WTC11 (cell line): ENCODE measurements around the gene PLEK. TPM values are rescaled to one million over a fixed set of nuclear protein-coding genes. Genes with fewer than 3 reads are reported as not detected.

Experiments
- ATAC-seq: fragments of 200-7000 bp; cut with Tn5 transposase; 2 replicates; pipeline ENCODE4 v1.10.0; 2021; ENCODE audit warnings: mild to moderate bottlenecking, moderate library complexity
- CTCF ChIA-PET: fragments of 300-600 bp; sonication (Branson Sonifier 250); formaldehyde crosslinking; loops from one replicate; lab custom pipeline; 2021; ENCODE audit warnings: antibody characterized with exemption; lab: Charles Lee
- POLR2A ChIA-PET: fragments of 350-600 bp; sonication (Branson Sonifier 250); formaldehyde crosslinking; loops from one replicate; lab custom pipeline; 2021; ENCODE audit warnings: antibody characterized with exemption; lab: Charles Lee
- DNase-seq: peaks from one replicate; pipeline ENCODE4 v3.0.0; 2021; ENCODE audit warnings: low spot score
- H3K27ac Mint-ChIP-seq: 2 replicates; pipeline ENCODE4 v1.8.0; 2021; ENCODE audit warnings: mixed read lengths
- H3K27me3 Mint-ChIP-seq: 2 replicates; pipeline ENCODE4 v1.8.0; 2021; ENCODE audit warnings: low read depth, mild to moderate bottlenecking, moderate library complexity, mixed read lengths
- H3K36me3 Mint-ChIP-seq: 2 replicates; pipeline ENCODE4 v1.8.0; 2021; ENCODE audit warnings: mixed read lengths
- H3K4me1 Mint-ChIP-seq: 2 replicates; pipeline ENCODE4 v1.8.0; 2022; ENCODE audit warnings: mixed read lengths
- H3K4me3 Mint-ChIP-seq: 2 replicates; pipeline ENCODE4 v1.8.0; 2021; ENCODE audit warnings: mild to moderate bottlenecking, moderate library complexity, mixed read lengths
- H3K9me3 Mint-ChIP-seq: 2 replicates; pipeline ENCODE4 v1.8.0; 2021; ENCODE audit warnings: mixed read lengths
- ATF1 ChIP-seq: sonication (generic); formaldehyde crosslinking; IDR thresholded peaks from 2 replicates; pipeline ENCODE4 v1.8.1; 2023; ENCODE audit warnings: mild to moderate bottlenecking, moderate library complexity, missing genetic modification reagents
- FOXK1 ChIP-seq: sonication (generic); formaldehyde crosslinking; IDR thresholded peaks from 2 replicates; pipeline ENCODE4 v1.8.0; 2022; ENCODE audit warnings: mild to moderate bottlenecking, moderate library complexity, missing genetic modification reagents
- GABPB1 ChIP-seq: sonication (generic); formaldehyde crosslinking; IDR thresholded peaks from 2 replicates; pipeline ENCODE4 v1.8.1; 2023; ENCODE audit warnings: mild to moderate bottlenecking, missing genetic modification reagents
- MXD4 ChIP-seq: fragments of 250-450 bp; sonication (Bioruptor Pico); IDR thresholded peaks from 2 replicates; pipeline ENCODE4 v1.8.0; 2021; ENCODE audit warnings: mild to moderate bottlenecking, moderate library complexity, borderline replicate concordance
- NR1H2 ChIP-seq: sonication (generic); formaldehyde crosslinking; IDR thresholded peaks from 2 replicates; pipeline ENCODE4 v1.9.0; 2021; ENCODE audit warnings: mild to moderate bottlenecking, moderate library complexity, missing genetic modification reagents
- NR2C2 ChIP-seq: sonication (generic); formaldehyde crosslinking; IDR thresholded peaks from 2 replicates; pipeline ENCODE4 v1.8.0; 2022; ENCODE audit warnings: mild to moderate bottlenecking, missing genetic modification reagents
- PRRX2 ChIP-seq: fragments of 250-450 bp; sonication (Bioruptor Pico); IDR thresholded peaks from 2 replicates; pipeline ENCODE4 v1.8.0; 2021; ENCODE audit warnings: mild to moderate bottlenecking
- RORB ChIP-seq: fragments of 250-450 bp; sonication (Bioruptor Pico); IDR thresholded peaks from 2 replicates; pipeline ENCODE4 v1.9.0; 2021; ENCODE audit warnings: mild to moderate bottlenecking
- SOX15 ChIP-seq: fragments of 250-450 bp; sonication (Bioruptor Pico); IDR thresholded peaks from 2 replicates; pipeline ENCODE4 v1.9.0; 2021; ENCODE audit warnings: mild to moderate bottlenecking
- SP1 ChIP-seq: sonication (generic); formaldehyde crosslinking; conservative IDR thresholded peaks from 2 replicates; pipeline ENCODE4 v1.8.1; 2022; ENCODE audit warnings: missing genetic modification reagents
- TCF7 ChIP-seq: sonication (generic); formaldehyde crosslinking; IDR thresholded peaks from 2 replicates; pipeline ENCODE4 v1.8.0; 2022; ENCODE audit warnings: mild to moderate bottlenecking, low read depth, missing genetic modification reagents, moderate library complexity
- ZNF121 ChIP-seq: sonication (generic); formaldehyde crosslinking; IDR thresholded peaks from 2 replicates; pipeline ENCODE4 v1.8.0; 2023; ENCODE audit warnings: missing genetic modification reagents
- ZNF138 ChIP-seq: sonication (generic); formaldehyde crosslinking; conservative IDR thresholded peaks from 2 replicates; pipeline ENCODE4 v1.8.1; 2022; ENCODE audit warnings: mild to moderate bottlenecking, moderate library complexity, missing genetic modification reagents
- total RNA-seq: library from RNA; stranded (reverse); gene quantifications from 3 replicates; pipeline ENCODE4 v1.2.3, GENCODE V29; 2021
- TF ChIP-seq, protein P1 (sequence below): sonication (generic); formaldehyde crosslinking; IDR thresholded peaks from 2 replicates; pipeline ENCODE4 v1.8.1; 2022; ENCODE audit warnings: mild to moderate bottlenecking, missing genetic modification reagents, moderate library complexity, borderline replicate concordance
- TF ChIP-seq, protein P2 (sequence below): fragments of 250-450 bp; sonication (Bioruptor Pico); IDR thresholded peaks from 2 replicates; pipeline ENCODE4 v1.9.0; 2021; ENCODE audit warnings: mild to moderate bottlenecking
- TF ChIP-seq, protein P3 (sequence below): sonication (generic); formaldehyde crosslinking; IDR thresholded peaks from 2 replicates; pipeline ENCODE4 v1.8.1; 2022; ENCODE audit warnings: mild to moderate bottlenecking, moderate library complexity, missing genetic modification reagents
- TF ChIP-seq, protein P4 (sequence below): sonication (generic); formaldehyde crosslinking; IDR thresholded peaks from 2 replicates; pipeline ENCODE4 v1.8.0; 2022; ENCODE audit warnings: mild to moderate bottlenecking, missing genetic modification reagents
- TF ChIP-seq, protein P5 (sequence below): sonication (generic); formaldehyde crosslinking; IDR thresholded peaks from 2 replicates; pipeline ENCODE4 v1.8.1; 2022; ENCODE audit warnings: missing genetic modification reagents, borderline replicate concordance
- TF ChIP-seq, protein P6 (sequence below): fragments of 250-450 bp; sonication (Bioruptor Pico); IDR thresholded peaks from 2 replicates; pipeline ENCODE4 v1.9.0; 2021; ENCODE audit warnings: mild to moderate bottlenecking, borderline replicate concordance
- TF ChIP-seq, protein P7 (sequence below): sonication (generic); formaldehyde crosslinking; IDR thresholded peaks from 2 replicates; pipeline ENCODE4 v1.8.1; 2023; ENCODE audit warnings: mild to moderate bottlenecking, missing genetic modification reagents
- TF ChIP-seq, protein P8 (sequence below): sonication (generic); formaldehyde crosslinking; IDR thresholded peaks from 2 replicates; pipeline ENCODE4 v1.8.0; 2022; ENCODE audit warnings: mild to moderate bottlenecking, missing genetic modification reagents

Gene PLEK
- total RNA-seq, 1 experiment from 2014 or later, result 0.26 TPM

DNA sequence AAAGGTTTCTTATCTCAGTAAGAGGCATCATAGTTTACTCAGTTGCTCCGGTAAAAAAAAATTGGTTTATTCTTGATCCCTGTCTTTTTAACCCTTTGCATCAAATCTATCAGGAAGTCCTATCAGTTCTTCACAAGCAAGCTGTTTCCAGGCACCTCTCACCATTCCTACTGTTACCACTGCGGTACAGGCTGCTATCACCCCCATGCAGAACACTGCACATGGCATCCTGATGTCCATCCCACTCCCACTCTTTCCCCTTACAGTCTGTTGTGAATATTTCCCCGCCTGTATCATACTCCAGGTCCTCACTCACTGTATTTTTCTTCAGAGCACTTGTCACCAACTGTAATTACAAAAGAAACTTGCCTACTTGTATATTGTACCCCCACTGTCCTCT, 40.0 kb upstream of the PLEK start (continued):
- TF ChIP-seq MXD4 (CRISPR knock-in tag), result no peak
- no peak for TF ChIP-seq SOX15 (CRISPR knock-in tag)
- no peak for TF ChIP-seq NR2C2 (CRISPR knock-in tag)
- TF ChIP-seq PRRX2 (CRISPR knock-in tag), result no peak
- TF ChIP-seq, protein P1, sequence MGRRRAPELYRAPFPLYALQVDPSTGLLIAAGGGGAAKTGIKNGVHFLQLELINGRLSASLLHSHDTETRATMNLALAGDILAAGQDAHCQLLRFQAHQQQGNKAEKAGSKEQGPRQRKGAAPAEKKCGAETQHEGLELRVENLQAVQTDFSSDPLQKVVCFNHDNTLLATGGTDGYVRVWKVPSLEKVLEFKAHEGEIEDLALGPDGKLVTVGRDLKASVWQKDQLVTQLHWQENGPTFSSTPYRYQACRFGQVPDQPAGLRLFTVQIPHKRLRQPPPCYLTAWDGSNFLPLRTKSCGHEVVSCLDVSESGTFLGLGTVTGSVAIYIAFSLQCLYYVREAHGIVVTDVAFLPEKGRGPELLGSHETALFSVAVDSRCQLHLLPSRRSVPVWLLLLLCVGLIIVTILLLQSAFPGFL, result no peak
- no peak for TF ChIP-seq ZNF138 (CRISPR knock-in tag)
- TF ChIP-seq, all 79 proteins: peak for 0

DNA sequence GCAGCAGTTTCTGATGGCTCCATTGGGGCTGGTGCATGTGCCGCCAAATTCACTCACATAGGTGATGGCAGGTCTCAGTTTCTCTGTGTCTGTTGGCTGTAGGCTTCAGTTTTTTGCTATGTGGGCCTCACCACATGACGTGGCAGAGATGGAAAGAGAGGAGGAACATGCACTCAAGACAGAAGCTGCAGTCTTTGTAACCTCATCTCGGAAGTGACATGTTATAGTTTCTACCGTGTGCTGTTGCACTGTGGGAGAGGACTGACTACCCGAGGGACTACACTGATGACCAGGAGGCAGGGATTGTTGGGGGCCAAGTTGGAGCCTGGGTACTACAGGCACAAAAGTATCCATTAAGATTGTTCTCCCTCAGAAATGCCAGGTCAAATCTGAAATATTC, 36.2 kb upstream of the PLEK start:
- ATAC-seq (no peak), DNase-seq (no peak)
- Mint-ChIP-seq H3K4me1 (no peaks in the 10 kb centered on the region), H3K36me3 (no peaks in the 10 kb centered on the region), H3K27me3 (no peaks in the 10 kb centered on the region), H3K27ac (no peak overlapping the region), H3K9me3 (no peaks in the 10 kb centered on the region), H3K4me3 (no peak overlapping the region)
- ChIA-PET CTCF (interaction anchor here (1.4 kb wide), 1 partner anchor 29 kb away, joined by 4 read pairs; no protein-coding TSS in a partner anchor), POLR2A (no interaction called here)
- TF ChIP-seq TCF7 (CRISPR knock-in tag) (no peak), SP1 (CRISPR knock-in tag) (no peak), NR1H2 (no peak), ATF1 (no peak), FOXK1 (CRISPR knock-in tag) (no peak)
- TF ChIP-seq, protein P2, sequence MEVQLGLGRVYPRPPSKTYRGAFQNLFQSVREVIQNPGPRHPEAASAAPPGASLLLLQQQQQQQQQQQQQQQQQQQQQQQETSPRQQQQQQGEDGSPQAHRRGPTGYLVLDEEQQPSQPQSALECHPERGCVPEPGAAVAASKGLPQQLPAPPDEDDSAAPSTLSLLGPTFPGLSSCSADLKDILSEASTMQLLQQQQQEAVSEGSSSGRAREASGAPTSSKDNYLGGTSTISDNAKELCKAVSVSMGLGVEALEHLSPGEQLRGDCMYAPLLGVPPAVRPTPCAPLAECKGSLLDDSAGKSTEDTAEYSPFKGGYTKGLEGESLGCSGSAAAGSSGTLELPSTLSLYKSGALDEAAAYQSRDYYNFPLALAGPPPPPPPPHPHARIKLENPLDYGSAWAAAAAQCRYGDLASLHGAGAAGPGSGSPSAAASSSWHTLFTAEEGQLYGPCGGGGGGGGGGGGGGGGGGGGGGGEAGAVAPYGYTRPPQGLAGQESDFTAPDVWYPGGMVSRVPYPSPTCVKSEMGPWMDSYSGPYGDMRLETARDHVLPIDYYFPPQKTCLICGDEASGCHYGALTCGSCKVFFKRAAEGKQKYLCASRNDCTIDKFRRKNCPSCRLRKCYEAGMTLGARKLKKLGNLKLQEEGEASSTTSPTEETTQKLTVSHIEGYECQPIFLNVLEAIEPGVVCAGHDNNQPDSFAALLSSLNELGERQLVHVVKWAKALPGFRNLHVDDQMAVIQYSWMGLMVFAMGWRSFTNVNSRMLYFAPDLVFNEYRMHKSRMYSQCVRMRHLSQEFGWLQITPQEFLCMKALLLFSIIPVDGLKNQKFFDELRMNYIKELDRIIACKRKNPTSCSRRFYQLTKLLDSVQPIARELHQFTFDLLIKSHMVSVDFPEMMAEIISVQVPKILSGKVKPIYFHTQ, result no peak
- TF ChIP-seq, protein P3, sequence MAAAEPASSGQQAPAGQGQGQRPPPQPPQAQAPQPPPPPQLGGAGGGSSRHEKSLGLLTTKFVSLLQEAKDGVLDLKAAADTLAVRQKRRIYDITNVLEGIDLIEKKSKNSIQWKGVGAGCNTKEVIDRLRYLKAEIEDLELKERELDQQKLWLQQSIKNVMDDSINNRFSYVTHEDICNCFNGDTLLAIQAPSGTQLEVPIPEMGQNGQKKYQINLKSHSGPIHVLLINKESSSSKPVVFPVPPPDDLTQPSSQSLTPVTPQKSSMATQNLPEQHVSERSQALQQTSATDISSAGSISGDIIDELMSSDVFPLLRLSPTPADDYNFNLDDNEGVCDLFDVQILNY (CRISPR knock-in tag), result no peak
- TF ChIP-seq, protein P4, sequence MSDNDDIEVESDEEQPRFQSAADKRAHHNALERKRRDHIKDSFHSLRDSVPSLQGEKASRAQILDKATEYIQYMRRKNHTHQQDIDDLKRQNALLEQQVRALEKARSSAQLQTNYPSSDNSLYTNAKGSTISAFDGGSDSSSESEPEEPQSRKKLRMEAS (CRISPR knock-in tag), result no peak

DNA sequence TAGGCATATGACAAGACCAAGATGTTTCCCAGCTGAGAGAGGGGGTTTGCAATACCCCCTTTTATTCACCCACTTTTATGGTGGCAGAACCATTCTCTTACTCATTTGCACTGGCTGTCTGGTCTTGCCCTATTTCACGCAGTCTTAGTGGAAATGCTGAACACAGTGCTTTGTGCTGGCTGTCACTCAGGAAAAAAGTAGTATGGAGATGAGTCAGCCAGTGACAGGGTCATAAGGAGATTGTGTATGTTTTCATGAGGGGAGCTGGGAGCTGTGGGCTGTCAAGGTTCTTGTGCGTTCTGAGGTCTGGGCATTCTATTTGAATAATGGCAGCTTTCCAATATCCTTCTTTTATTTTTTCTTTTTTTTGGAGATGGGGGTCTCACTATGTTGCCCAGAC, 34.4 kb upstream of the PLEK start:
- DNase-seq (no peak), ATAC-seq (no peak)
- CTCF ChIA-PET, result no interaction called here
- H3K36me3 Mint-ChIP-seq, result no peaks in the 10 kb centered on the region
- H3K4me1 Mint-ChIP-seq, result no peaks in the 10 kb centered on the region
- POLR2A ChIA-PET, result no interaction called here
- H3K4me3 Mint-ChIP-seq, result no peak overlapping the region
- H3K27ac Mint-ChIP-seq, result no peak overlapping the region
- H3K27me3 Mint-ChIP-seq, result no peaks in the 10 kb centered on the region
- H3K9me3 Mint-ChIP-seq, result no peaks in the 10 kb centered on the region
- TF ChIP-seq, protein P5, sequence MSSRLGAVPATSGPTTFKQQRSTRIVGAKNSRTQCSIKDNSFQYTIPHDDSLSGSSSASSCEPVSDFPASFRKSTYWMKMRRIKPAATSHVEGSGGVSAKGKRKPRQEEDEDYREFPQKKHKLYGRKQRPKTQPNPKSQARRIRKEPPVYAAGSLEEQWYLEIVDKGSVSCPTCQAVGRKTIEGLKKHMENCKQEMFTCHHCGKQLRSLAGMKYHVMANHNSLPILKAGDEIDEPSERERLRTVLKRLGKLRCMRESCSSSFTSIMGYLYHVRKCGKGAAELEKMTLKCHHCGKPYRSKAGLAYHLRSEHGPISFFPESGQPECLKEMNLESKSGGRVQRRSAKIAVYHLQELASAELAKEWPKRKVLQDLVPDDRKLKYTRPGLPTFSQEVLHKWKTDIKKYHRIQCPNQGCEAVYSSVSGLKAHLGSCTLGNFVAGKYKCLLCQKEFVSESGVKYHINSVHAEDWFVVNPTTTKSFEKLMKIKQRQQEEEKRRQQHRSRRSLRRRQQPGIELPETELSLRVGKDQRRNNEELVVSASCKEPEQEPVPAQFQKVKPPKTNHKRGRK (CRISPR knock-in tag), result no peak
- TF ChIP-seq, protein P6, sequence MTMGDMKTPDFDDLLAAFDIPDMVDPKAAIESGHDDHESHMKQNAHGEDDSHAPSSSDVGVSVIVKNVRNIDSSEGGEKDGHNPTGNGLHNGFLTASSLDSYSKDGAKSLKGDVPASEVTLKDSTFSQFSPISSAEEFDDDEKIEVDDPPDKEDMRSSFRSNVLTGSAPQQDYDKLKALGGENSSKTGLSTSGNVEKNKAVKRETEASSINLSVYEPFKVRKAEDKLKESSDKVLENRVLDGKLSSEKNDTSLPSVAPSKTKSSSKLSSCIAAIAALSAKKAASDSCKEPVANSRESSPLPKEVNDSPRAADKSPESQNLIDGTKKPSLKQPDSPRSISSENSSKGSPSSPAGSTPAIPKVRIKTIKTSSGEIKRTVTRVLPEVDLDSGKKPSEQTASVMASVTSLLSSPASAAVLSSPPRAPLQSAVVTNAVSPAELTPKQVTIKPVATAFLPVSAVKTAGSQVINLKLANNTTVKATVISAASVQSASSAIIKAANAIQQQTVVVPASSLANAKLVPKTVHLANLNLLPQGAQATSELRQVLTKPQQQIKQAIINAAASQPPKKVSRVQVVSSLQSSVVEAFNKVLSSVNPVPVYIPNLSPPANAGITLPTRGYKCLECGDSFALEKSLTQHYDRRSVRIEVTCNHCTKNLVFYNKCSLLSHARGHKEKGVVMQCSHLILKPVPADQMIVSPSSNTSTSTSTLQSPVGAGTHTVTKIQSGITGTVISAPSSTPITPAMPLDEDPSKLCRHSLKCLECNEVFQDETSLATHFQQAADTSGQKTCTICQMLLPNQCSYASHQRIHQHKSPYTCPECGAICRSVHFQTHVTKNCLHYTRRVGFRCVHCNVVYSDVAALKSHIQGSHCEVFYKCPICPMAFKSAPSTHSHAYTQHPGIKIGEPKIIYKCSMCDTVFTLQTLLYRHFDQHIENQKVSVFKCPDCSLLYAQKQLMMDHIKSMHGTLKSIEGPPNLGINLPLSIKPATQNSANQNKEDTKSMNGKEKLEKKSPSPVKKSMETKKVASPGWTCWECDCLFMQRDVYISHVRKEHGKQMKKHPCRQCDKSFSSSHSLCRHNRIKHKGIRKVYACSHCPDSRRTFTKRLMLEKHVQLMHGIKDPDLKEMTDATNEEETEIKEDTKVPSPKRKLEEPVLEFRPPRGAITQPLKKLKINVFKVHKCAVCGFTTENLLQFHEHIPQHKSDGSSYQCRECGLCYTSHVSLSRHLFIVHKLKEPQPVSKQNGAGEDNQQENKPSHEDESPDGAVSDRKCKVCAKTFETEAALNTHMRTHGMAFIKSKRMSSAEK (CRISPR knock-in tag), result no peak
- no peak for TF ChIP-seq ZNF138 (CRISPR knock-in tag)
- TF ChIP-seq, protein P7, sequence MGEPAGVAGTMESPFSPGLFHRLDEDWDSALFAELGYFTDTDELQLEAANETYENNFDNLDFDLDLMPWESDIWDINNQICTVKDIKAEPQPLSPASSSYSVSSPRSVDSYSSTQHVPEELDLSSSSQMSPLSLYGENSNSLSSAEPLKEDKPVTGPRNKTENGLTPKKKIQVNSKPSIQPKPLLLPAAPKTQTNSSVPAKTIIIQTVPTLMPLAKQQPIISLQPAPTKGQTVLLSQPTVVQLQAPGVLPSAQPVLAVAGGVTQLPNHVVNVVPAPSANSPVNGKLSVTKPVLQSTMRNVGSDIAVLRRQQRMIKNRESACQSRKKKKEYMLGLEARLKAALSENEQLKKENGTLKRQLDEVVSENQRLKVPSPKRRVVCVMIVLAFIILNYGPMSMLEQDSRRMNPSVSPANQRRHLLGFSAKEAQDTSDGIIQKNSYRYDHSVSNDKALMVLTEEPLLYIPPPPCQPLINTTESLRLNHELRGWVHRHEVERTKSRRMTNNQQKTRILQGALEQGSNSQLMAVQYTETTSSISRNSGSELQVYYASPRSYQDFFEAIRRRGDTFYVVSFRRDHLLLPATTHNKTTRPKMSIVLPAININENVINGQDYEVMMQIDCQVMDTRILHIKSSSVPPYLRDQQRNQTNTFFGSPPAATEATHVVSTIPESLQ (CRISPR knock-in tag), result no peak
- no peak for TF ChIP-seq NR1H2
- TF ChIP-seq RORB (CRISPR knock-in tag), result no peak
- TF ChIP-seq, protein P8, sequence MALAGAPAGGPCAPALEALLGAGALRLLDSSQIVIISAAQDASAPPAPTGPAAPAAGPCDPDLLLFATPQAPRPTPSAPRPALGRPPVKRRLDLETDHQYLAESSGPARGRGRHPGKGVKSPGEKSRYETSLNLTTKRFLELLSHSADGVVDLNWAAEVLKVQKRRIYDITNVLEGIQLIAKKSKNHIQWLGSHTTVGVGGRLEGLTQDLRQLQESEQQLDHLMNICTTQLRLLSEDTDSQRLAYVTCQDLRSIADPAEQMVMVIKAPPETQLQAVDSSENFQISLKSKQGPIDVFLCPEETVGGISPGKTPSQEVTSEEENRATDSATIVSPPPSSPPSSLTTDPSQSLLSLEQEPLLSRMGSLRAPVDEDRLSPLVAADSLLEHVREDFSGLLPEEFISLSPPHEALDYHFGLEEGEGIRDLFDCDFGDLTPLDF (CRISPR knock-in tag), result no peak
- TF ChIP-seq GABPB1 (CRISPR knock-in tag), result no peak
- TF ChIP-seq ZNF121, result no peak
